GM13976 (cell line): ENCODE data around the gene PROSER2.

ENCODE experiments used
- DNase-seq: peaks from one replicate; pipeline ENCODE4 v3.0.0; 2012; ENCODE audit warnings: low spot score
- CTCF ChIP-seq: IDR thresholded peaks from 2 replicates; pipeline ENCODE4 v1.5.1; 2012; ENCODE audit warnings: borderline replicate concordance, mild to moderate bottlenecking; ENCODE audit not compliant: insufficient read depth; ENCODE audit errors: extremely low read depth, missing control alignments, control extremely low read depth
- in situ Hi-C: fragments of 300-500 bp; cut with MboI; formaldehyde crosslinking; loops from one replicate; pipeline ENCODE4 v1.12.0; 2022; ENCODE audit warnings: low sequenced_read_pairs, mixed read lengths, inconsistent platforms; ENCODE audit not compliant: unreplicated experiment

The PROSER2 gene

GRCh38 chr10:11876324-11876723 is 53.2 kb downstream of the PROSER2 start:
- no peak for TF ChIP-seq CTCF
- DNase-seq: no peak
- in situ Hi-C loops: no loop called here

DNA sequence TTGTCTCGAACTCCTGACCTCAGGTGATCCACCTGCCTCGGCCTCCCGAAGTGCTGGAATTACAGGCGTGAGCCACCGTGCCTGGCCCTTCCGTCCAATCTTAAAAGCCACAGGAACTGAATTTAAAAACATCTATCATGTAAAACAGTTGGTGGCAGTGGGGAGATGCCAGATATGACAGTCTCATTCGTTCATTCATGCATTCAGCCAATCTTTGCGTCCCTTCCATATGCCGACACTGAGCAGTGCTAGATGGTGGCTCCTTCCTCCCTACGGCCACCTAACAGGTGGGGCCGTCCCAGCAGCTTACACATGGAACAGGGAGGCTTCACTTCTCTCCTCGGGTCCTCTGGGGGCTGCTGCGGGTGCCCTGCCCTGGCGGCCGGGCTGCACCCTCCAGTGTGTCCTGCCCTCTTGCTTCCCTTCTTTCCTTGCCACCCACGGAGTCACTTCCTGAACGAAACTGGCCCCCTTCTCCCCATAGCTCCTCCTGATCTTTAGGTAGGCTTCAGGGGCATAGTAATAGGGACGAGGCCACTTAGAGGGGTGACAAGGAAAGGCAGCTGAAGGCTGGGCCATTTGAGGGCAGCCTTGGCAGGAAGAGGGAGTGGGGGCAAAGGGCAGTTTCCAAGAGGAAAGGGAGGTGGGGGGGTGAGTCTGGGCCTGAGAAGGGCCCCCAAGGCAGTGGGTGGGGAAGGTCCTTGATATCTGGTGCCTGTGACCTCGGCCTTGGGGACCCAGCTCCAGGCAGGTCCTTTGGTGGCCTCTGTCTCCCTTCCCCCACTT is 53.8 kb downstream of the PROSER2 start:
- no peak for TF ChIP-seq CTCF
- in situ Hi-C loops: no loop called here

DNA sequence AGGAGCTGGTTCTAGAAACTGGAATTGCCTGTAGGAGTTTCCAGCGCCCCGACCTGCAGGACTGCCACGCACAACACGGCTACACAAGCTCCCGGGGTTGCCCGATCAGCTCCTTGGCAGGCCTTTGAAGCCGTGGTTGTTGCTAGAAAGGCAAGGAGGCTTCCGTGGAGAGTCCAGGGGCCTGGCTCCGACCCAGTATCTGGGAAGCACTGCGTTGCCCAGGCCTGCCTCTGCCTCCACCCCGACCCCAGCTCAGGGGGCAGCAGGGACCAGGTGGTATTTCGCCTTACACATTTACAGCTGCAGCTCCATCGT is 54.4 kb downstream of the PROSER2 start:
- TF ChIP-seq CTCF: no peak
- in situ Hi-C loops: no loop called here
- DNase-seq: no peak

More for the DNA sequence above, 53.8 kb downstream of the PROSER2 start:
- DNase-seq: no peak

GRCh38 chr10:11878776-11879175 is 55.6 kb downstream of the PROSER2 start:
- no peak for TF ChIP-seq CTCF
- in situ Hi-C loops: no loop called here
- no peak for DNase-seq

GRCh38 chr10:11879387-11880094 is 56.4 kb downstream of the PROSER2 start:
- in situ Hi-C loops: no loop called here
- no peak for DNase-seq
- no peak for TF ChIP-seq CTCF

DNA sequence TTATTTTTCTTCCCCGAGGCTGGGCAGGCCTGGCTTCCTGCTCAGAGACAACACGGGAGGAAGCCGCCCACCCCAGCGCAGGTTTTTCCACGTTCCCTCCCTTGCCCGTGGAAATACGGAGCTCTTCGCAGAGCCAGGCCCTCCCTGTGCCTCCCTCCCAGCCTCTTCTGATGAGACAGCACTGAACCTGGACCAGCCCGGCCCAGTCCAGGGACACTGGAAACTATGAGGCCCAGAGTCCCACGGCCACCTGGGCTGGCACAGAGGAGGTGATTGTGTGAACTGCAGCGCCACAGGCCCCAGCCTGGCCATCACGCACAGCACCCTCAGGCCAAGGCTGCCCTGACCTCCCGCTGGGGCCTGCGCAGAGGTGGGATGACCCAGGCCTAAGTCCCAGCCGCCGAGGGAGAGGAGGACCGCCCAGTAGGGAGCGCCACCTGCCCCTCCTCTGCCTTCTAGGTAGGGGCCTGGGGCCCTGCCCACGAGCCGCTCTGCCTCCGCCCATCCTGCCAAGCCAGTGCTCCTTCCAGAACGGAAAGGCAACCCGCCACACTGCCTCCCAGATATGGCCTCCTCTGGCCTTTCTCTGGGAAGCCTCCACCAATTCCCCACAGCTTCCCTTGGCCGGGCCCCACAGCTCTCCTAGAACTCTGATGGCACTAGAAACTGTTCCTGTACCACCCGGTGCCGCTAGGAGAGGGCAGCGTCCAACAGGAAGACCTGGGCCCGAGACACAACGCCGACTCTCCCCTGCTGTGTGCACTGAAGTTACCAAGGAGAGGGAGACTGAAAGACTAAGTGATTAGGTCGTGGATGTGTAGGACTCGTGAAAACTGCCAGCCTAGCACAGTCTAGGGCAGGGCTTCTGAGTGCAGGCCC is 57.2 kb downstream of the PROSER2 start:
- in situ Hi-C loops: no loop called here
- DNase-seq: no peak
- no peak for TF ChIP-seq CTCF
